HepG2 (cell line): ENCODE measurements around the gene NXT1. TPM values are rescaled to one million over a fixed set of nuclear protein-coding genes. Genes with fewer than 3 reads are reported as not detected.
A peak's percentile ranks its signal among the peaks of the same experiment; 100 is the strongest.

Experiments used
- ETV6 ChIP-seq: sonication (generic); formaldehyde crosslinking; conservative IDR thresholded peaks from 2 replicates; pipeline ENCODE4 v1.4.0; 2020; ENCODE audit warnings: missing genetic modification reagents
- HNF4G ChIP-seq, 2 experiments: sonication (generic) in 1 of 2; formaldehyde crosslinking in 1 of 2; IDR thresholded peaks; 2 replicates each; pipeline versions ENCODE4 v1.4.0 to v1.6.1; 2011 to 2020; ENCODE audit warnings: borderline replicate concordance in 2 of 2, low read depth in 2 of 2, mild to moderate bottlenecking in 2 of 2, low read length in 1 of 2, missing genetic modification reagents in 1 of 2, moderate library complexity in 1 of 2
- MXD3 ChIP-seq: IDR thresholded peaks from 2 replicates; pipeline ENCODE4 v1.6.1; 2016; ENCODE audit warnings: mild to moderate bottlenecking, missing biosample characterization, missing genetic modification reagents
- PHF5A ChIP-seq: IDR thresholded peaks from one replicate; pipeline ENCODE4 v1.6.1; 2018; ENCODE audit warnings: low read depth, missing genetic modification reagents; ENCODE audit not compliant: unreplicated experiment
- SP5 ChIP-seq: IDR thresholded peaks from 2 replicates; pipeline ENCODE4 v1.6.1; 2016; ENCODE audit warnings: low read depth, borderline replicate concordance
- SRY ChIP-seq: sonication (generic); formaldehyde crosslinking; IDR thresholded peaks from 2 replicates; pipeline ENCODE4 v1.8.0; 2022; ENCODE audit warnings: mild to moderate bottlenecking, missing genetic modification reagents
- ZBTB21 ChIP-seq: sonication (generic); formaldehyde crosslinking; IDR thresholded peaks from 2 replicates; pipeline ENCODE4 v1.4.0; 2020; ENCODE audit warnings: missing genetic modification reagents
- ZNF326 ChIP-seq: sonication (generic); formaldehyde crosslinking; IDR thresholded peaks from 2 replicates; pipeline ENCODE4 v1.4.0; 2020; ENCODE audit warnings: missing genetic modification reagents, borderline replicate concordance
- ZNF337 ChIP-seq: sonication (generic); formaldehyde crosslinking; IDR thresholded peaks from 2 replicates; pipeline ENCODE4 v1.5.1; 2020; ENCODE audit warnings: missing genetic modification reagents, low read depth, mild to moderate bottlenecking, borderline replicate concordance
- ZNF766 ChIP-seq: sonication (generic); formaldehyde crosslinking; IDR thresholded peaks from 2 replicates; pipeline ENCODE4 v1.5.0; 2020; ENCODE audit warnings: missing genetic modification reagents, borderline replicate concordance
- ZNF777 ChIP-seq: sonication (generic); formaldehyde crosslinking; IDR thresholded peaks from 2 replicates; pipeline ENCODE4 v1.4.0; 2020; ENCODE audit warnings: missing genetic modification reagents
- polyA plus RNA-seq, 8 experiments: library from polyadenylated mRNA; depleted of rRNA in 3 of 8; stranded (reverse) in 7 of 8; unstranded in 1 of 8; fragments of >200 nt; fragmentation: Illumina TruSeq in 4 of 8; extraction: Trizol in 4 of 8; gene quantifications; 2 replicates each; pipeline versions ENCODE4 v1.2.1 to v1.2.3, GENCODE V29; 2011 to 2016; ENCODE audit warnings: low read depth in 4 of 8, missing spikeins in 1 of 8, mixed read lengths in 1 of 8; ENCODE audit not compliant: insufficient read depth in 1 of 8
- total RNA-seq, 5 experiments: library from RNA; depleted of rRNA; stranded (reverse); fragments of >200 nt; fragmentation: Illumina TruSeq; extraction: Trizol; gene quantifications; 2 replicates each; pipeline ENCODE4 v1.2.3, GENCODE V29; 2016; ENCODE audit warnings: low read depth in 1 of 5
- TF ChIP-seq, protein P1 (sequence below): sonication (generic); formaldehyde crosslinking; IDR thresholded peaks from 2 replicates; pipeline ENCODE4 v1.5.0; 2020; ENCODE audit warnings: mild to moderate bottlenecking, missing genetic modification reagents
- TF ChIP-seq, protein P2 (sequence below): sonication (generic); formaldehyde crosslinking; IDR thresholded peaks from 2 replicates; pipeline ENCODE4 v1.4.0; 2020; ENCODE audit warnings: mild to moderate bottlenecking, missing genetic modification reagents
- TF ChIP-seq, protein P3 (sequence below): sonication (generic); formaldehyde crosslinking; IDR thresholded peaks from 2 replicates; pipeline ENCODE4 v1.5.1; 2020; ENCODE audit warnings: mild to moderate bottlenecking, missing genetic modification reagents, moderate library complexity
- TF ChIP-seq, protein P4 (sequence below): sonication (generic); formaldehyde crosslinking; IDR thresholded peaks from 2 replicates; pipeline ENCODE4 v1.4.0; 2020; ENCODE audit warnings: missing genetic modification reagents
- TF ChIP-seq, protein P5 (sequence below): sonication (generic); formaldehyde crosslinking; IDR thresholded peaks from 2 replicates; pipeline ENCODE4 v1.4.0; 2020; ENCODE audit warnings: missing genetic modification reagents; ENCODE audit errors: not compliant biosample characterization
- TF ChIP-seq, protein P6 (sequence below): sonication (generic); formaldehyde crosslinking; IDR thresholded peaks from 2 replicates; pipeline ENCODE4 v1.4.0; 2020; ENCODE audit warnings: missing genetic modification reagents

Gene NXT1
- total and polyA plus RNA-seq, 2 of the 13 experiments (the other 11 are each of a cell fraction or from before 2014, with no cell fraction given) = 35.6 to 65.9 TPM

DNA sequence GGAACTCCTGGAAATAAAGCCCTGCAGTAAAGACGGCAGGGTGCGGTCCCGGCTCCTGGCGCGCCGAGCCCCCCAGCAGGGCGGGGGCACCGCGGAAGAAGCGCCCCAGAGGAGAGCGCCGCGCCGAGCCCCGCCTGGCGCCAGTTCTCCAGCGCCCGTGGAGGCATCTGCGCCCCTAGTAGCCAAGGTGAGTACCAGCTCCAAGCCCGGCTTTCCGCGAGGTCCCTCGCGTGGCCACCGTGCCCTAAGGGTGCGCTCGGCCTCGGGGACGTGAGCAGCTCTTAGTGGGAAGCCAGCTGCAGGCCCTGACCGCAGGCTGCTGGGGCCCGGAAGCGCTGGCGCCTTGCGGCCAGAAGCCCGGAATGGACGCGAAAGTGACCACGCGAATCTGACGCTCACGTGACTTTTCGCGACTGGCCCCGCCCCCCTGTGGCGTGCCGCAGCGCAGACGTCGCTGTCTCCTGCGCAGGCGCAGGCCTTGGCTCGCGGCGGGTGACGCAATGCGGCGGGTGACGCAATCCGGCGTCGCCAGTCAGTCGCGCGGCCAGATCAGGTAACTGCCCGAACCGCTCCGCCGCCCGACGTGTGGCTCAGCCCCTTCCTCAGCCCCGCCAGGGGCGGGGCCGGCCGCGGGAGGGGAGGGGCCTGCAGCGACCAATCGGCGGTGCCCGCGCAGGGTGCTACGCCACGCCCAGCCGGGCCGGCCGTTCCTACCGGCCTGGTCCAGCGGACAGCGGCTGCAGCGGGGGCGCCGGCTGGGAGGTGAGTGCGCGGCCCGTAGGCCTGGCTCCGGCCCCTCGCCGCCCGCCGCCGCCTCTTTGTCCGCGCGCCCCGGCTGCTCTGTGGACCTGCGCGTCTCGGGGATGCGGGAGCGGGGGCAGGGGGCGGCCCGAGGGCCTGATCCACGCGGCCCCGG lies 11.1 kb downstream of the NXT1 start, which contains the start of gene GZF1 (continued):
- TF ChIP-seq, protein P1, sequence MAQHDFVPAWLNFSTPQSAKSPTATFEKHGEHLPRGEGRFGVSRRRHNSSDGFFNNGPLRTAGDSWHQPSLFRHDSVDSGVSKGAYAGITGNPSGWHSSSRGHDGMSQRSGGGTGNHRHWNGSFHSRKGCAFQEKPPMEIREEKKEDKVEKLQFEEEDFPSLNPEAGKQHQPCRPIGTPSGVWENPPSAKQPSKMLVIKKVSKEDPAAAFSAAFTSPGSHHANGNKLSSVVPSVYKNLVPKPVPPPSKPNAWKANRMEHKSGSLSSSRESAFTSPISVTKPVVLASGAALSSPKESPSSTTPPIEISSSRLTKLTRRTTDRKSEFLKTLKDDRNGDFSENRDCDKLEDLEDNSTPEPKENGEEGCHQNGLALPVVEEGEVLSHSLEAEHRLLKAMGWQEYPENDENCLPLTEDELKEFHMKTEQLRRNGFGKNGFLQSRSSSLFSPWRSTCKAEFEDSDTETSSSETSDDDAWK (CRISPR knock-in tag) = no peak
- peak; percentile 34; the same call in 1 of the 2 replicates for TF ChIP-seq ZNF326 (CRISPR knock-in tag)
- TF ChIP-seq ZNF766 (CRISPR knock-in tag) = peak; percentile 51; the same call in 1 of the 2 replicates
- TF ChIP-seq PHF5A (CRISPR knock-in tag) = peak; percentile 66
- peak; percentile 97 for TF ChIP-seq MXD3
- TF ChIP-seq ZBTB21 = peak; percentile 98
- peak; percentile 92 for TF ChIP-seq ZNF777 (CRISPR knock-in tag)
- TF ChIP-seq HNF4G (IDR thresholded peaks at IDR 0.05; ENCODE audit: borderline replicate concordance, low read depth, low read length) = peak; percentile 44; the same call in 1 of the 2 replicates
- peak; percentile 77 for TF ChIP-seq HNF4G (CRISPR knock-in tag; IDR thresholded peaks at IDR 0.05; ENCODE audit: borderline replicate concordance, low read depth)
- TF ChIP-seq, protein P2, sequence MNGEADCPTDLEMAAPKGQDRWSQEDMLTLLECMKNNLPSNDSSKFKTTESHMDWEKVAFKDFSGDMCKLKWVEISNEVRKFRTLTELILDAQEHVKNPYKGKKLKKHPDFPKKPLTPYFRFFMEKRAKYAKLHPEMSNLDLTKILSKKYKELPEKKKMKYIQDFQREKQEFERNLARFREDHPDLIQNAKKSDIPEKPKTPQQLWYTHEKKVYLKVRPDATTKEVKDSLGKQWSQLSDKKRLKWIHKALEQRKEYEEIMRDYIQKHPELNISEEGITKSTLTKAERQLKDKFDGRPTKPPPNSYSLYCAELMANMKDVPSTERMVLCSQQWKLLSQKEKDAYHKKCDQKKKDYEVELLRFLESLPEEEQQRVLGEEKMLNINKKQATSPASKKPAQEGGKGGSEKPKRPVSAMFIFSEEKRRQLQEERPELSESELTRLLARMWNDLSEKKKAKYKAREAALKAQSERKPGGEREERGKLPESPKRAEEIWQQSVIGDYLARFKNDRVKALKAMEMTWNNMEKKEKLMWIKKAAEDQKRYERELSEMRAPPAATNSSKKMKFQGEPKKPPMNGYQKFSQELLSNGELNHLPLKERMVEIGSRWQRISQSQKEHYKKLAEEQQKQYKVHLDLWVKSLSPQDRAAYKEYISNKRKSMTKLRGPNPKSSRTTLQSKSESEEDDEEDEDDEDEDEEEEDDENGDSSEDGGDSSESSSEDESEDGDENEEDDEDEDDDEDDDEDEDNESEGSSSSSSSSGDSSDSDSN (CRISPR knock-in tag) = peak; percentile 98
- TF ChIP-seq ZNF337 (CRISPR knock-in tag) = peak; percentile 96
- TF ChIP-seq, protein P3, sequence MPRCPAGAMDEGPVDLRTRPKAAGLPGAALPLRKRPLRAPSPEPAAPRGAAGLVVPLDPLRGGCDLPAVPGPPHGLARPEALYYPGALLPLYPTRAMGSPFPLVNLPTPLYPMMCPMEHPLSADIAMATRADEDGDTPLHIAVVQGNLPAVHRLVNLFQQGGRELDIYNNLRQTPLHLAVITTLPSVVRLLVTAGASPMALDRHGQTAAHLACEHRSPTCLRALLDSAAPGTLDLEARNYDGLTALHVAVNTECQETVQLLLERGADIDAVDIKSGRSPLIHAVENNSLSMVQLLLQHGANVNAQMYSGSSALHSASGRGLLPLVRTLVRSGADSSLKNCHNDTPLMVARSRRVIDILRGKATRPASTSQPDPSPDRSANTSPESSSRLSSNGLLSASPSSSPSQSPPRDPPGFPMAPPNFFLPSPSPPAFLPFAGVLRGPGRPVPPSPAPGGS (CRISPR knock-in tag) = peak; percentile 99
- peak; percentile 94 for TF ChIP-seq ETV6 (CRISPR knock-in tag)
- peak; percentile 84 for TF ChIP-seq SP5 (CRISPR knock-in tag)
- TF ChIP-seq, protein P4, sequence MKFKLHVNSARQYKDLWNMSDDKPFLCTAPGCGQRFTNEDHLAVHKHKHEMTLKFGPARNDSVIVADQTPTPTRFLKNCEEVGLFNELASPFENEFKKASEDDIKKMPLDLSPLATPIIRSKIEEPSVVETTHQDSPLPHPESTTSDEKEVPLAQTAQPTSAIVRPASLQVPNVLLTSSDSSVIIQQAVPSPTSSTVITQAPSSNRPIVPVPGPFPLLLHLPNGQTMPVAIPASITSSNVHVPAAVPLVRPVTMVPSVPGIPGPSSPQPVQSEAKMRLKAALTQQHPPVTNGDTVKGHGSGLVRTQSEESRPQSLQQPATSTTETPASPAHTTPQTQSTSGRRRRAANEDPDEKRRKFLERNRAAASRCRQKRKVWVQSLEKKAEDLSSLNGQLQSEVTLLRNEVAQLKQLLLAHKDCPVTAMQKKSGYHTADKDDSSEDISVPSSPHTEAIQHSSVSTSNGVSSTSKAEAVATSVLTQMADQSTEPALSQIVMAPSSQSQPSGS (CRISPR knock-in tag) = peak; percentile 100
- peak; percentile 97 for TF ChIP-seq SRY (CRISPR knock-in tag)
- TF ChIP-seq, protein P5, sequence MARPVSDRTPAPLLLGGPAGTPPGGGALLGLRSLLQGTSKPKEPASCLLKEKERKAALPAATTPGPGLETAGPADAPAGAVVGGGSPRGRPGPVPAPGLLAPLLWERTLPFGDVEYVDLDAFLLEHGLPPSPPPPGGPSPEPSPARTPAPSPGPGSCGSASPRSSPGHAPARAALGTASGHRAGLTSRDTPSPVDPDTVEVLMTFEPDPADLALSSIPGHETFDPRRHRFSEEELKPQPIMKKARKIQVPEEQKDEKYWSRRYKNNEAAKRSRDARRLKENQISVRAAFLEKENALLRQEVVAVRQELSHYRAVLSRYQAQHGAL (CRISPR knock-in tag) = peak; percentile 50
- TF ChIP-seq, protein P6, sequence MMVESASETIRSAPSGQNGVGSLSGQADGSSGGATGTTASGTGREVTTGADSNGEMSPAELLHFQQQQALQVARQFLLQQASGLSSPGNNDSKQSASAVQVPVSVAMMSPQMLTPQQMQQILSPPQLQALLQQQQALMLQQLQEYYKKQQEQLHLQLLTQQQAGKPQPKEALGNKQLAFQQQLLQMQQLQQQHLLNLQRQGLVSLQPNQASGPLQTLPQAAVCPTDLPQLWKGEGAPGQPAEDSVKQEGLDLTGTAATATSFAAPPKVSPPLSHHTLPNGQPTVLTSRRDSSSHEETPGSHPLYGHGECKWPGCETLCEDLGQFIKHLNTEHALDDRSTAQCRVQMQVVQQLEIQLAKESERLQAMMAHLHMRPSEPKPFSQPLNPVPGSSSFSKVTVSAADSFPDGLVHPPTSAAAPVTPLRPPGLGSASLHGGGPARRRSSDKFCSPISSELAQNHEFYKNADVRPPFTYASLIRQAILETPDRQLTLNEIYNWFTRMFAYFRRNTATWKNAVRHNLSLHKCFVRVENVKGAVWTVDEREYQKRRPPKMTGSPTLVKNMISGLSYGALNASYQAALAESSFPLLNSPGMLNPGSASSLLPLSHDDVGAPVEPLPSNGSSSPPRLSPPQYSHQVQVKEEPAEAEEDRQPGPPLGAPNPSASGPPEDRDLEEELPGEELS (CRISPR knock-in tag) = peak; percentile 85
